Fibroblast of lung (primary cell): Measurements from ENCODE around the gene PRSS33. TPM values are rescaled to one million over a fixed set of nuclear protein-coding genes. Genes with fewer than 3 reads are reported as not detected.

Experiments
- DNase-seq, 2 donors: peaks; one replicate each; pipeline versions ENCODE4 v3.0.0 to v3.0.0-alpha.2; 2010; ENCODE audit warnings: low read depth in 2 of 2
- H2AFZ ChIP-seq: 2 replicates; pipeline ENCODE4 v1.5.1; 2012; ENCODE audit warnings: low read length, control low read depth, inconsistent platforms
- H3K27ac ChIP-seq: 2 replicates; pipeline ENCODE4 v1.5.1; 2011; ENCODE audit warnings: low read length, control low read depth; ENCODE audit not compliant: insufficient read depth
- H3K27me3 ChIP-seq: 2 replicates; pipeline ENCODE4 v1.5.1; 2011; ENCODE audit warnings: mild to moderate bottlenecking, low read length; ENCODE audit not compliant: control insufficient read depth, insufficient read depth
- H3K36me3 ChIP-seq: 2 replicates; pipeline ENCODE4 v1.5.1; 2011; ENCODE audit warnings: low read length; ENCODE audit not compliant: control insufficient read depth, insufficient read depth
- H3K4me1 ChIP-seq: 2 replicates; pipeline ENCODE4 v1.5.1; 2011; ENCODE audit warnings: low read length; ENCODE audit not compliant: control insufficient read depth, insufficient read depth; ENCODE audit errors: extremely low read depth
- H3K4me2 ChIP-seq: 2 replicates; pipeline ENCODE4 v1.5.1; 2011; ENCODE audit warnings: low read length, control low read depth; ENCODE audit not compliant: insufficient read depth; ENCODE audit errors: extremely low read depth
- H3K4me3 ChIP-seq, 4 experiments: fragments of 200-600 bp in 1 of 4; sonication (generic) in 1 of 4; replicated peaks in 1 of 4; 2 replicates each; pipeline ENCODE4 v1.5.1; 2011 to 2016; ENCODE audit warnings: low read length in 4 of 4, low read depth in 3 of 4, mild to moderate bottlenecking in 3 of 4, control low read depth in 2 of 4, inconsistent platforms in 1 of 4, mixed read lengths in 1 of 4; ENCODE audit not compliant: insufficient read depth in 1 of 4; ENCODE audit errors: control extremely low read depth in 1 of 4
- H3K79me2 ChIP-seq: 2 replicates; pipeline ENCODE4 v1.5.1; 2012; ENCODE audit warnings: mild to moderate bottlenecking, low read length, inconsistent platforms; ENCODE audit not compliant: control insufficient read depth, insufficient read depth
- H3K9ac ChIP-seq: 2 replicates; pipeline ENCODE4 v1.5.1; 2011; ENCODE audit warnings: mild to moderate bottlenecking, low read length, control low read depth; ENCODE audit not compliant: insufficient read depth
- H3K9me3 ChIP-seq: 2 replicates; pipeline ENCODE4 v1.5.1; 2012; ENCODE audit warnings: low read depth, low read length; ENCODE audit not compliant: control insufficient read depth, insufficient read depth
- H4K20me1 ChIP-seq: 2 replicates; pipeline ENCODE4 v1.5.1; 2011; ENCODE audit warnings: low read length; ENCODE audit not compliant: control insufficient read depth, insufficient read depth; ENCODE audit errors: extremely low read depth
- CTCF ChIP-seq, 2 donors: IDR thresholded peaks in 1 of 2; conservative IDR thresholded peaks in 1 of 2; 1 replicate in 1 of 2; 2 replicates in 1 of 2; pipeline ENCODE4 v1.5.1; 2011 to 2012; ENCODE audit warnings: low read length in 2 of 2, control low read depth in 1 of 2, inconsistent platforms in 1 of 2, low read depth in 1 of 2, mild to moderate bottlenecking in 1 of 2
- EZH2 ChIP-seq: IDR thresholded peaks from 2 replicates; pipeline ENCODE4 v1.5.1; 2012; ENCODE audit warnings: low read length, control low read depth, mild to moderate bottlenecking; ENCODE audit errors: missing control alignments
- polyA plus RNA-seq, 2 donors: library from polyadenylated mRNA; depleted of rRNA in 1 of 2; stranded (reverse) in 1 of 2; unstranded in 1 of 2; fragments of >200 nt; gene quantifications; 2 replicates each; pipeline ENCODE4 v1.2.1, GENCODE V29; 2011 to 2012; ENCODE audit warnings: missing spikeins in 1 of 2
- total RNA-seq: library from RNA; depleted of rRNA; stranded (reverse); fragments of >200 nt; gene quantifications from 2 replicates; pipeline ENCODE4 v1.2.1, GENCODE V29; 2014

Gene PRSS33
- total and polyA plus RNA-seq, 2 donors (not counting 1 experiment from before 2014, with no cell fraction given) = not detected

- no peak overlapping the region for H3K4me3 ChIP-seq
- H3K36me3 ChIP-seq = no peaks in the 10 kb centered on the region
- no peak for TF ChIP-seq CTCF (conservative IDR thresholded peaks at IDR 0.05 in 1 of 2, IDR thresholded peaks at IDR 0.05 in 1 of 2; ENCODE audit: low read depth in 1 of 2, low read length in 2 of 2)
- no peak for TF ChIP-seq EZH2
- no peak overlapping the region for H2AFZ ChIP-seq
- no peaks in the 10 kb centered on the region for H3K27me3 ChIP-seq
- DNase-seq = no peak
- H3K9me3 ChIP-seq = no peaks in the 10 kb centered on the region
- H3K79me2 ChIP-seq = no peaks in the 10 kb centered on the region
- no peak overlapping the region for H3K4me2 ChIP-seq
- no peak overlapping the region for H3K27ac ChIP-seq
- H4K20me1 ChIP-seq = no peaks in the 10 kb centered on the region
- no peaks in the 10 kb centered on the region for H3K4me1 ChIP-seq
- H3K9ac ChIP-seq = no peak overlapping the region
Measured at GRCh38 chr16:2739625-2740430, 47.5 kb downstream of the PRSS33 start.

- Histone ChIP-seq H3K4me2 (no peak overlapping the region), H3K27ac (no peak overlapping the region), H3K27me3 (no peaks in the 10 kb centered on the region), H4K20me1 (no peaks in the 10 kb centered on the region), H3K9ac (no peak overlapping the region), H3K4me1 (no peaks in the 10 kb centered on the region), H3K9me3 (no peaks in the 10 kb centered on the region), H3K36me3 (no peaks in the 10 kb centered on the region), H3K4me3 (no peak overlapping the region), H2AFZ (no peak overlapping the region), H3K79me2 (no peaks in the 10 kb centered on the region)
- TF ChIP-seq CTCF (conservative IDR thresholded peaks at IDR 0.05 in 1 of 2, IDR thresholded peaks at IDR 0.05 in 1 of 2; ENCODE audit: low read depth in 1 of 2, low read length in 2 of 2) (no peak), EZH2 (no peak)
- no peak for DNase-seq
Measured at GRCh38 chr16:2738615-2739014, 48.7 kb downstream of the PRSS33 start.

- DNase-seq = no peak
- Histone ChIP-seq H3K4me2 (no peak overlapping the region), H3K79me2 (no peaks in the 10 kb centered on the region), H3K27ac (no peak overlapping the region), H3K9me3 (no peaks in the 10 kb centered on the region), H2AFZ (no peak overlapping the region), H3K4me3 (no peak overlapping the region), H4K20me1 (no peaks in the 10 kb centered on the region), H3K36me3 (no peaks in the 10 kb centered on the region), H3K9ac (no peak overlapping the region), H3K4me1 (no peaks in the 10 kb centered on the region), H3K27me3 (no peaks in the 10 kb centered on the region)
- TF ChIP-seq CTCF (conservative IDR thresholded peaks at IDR 0.05 in 1 of 2, IDR thresholded peaks at IDR 0.05 in 1 of 2; ENCODE audit: low read depth in 1 of 2, low read length in 2 of 2) (no peak), EZH2 (no peak)
Measured at GRCh38 chr16:2737895-2738418, 49.4 kb downstream of the PRSS33 start.
